Activated T-cell treated with anti-CD3 and anti-CD28 coated beads, Interleukin-2, amount 50 U/mL, for 4 hours (primary cell): ENCODE results near the gene COL5A1. TPM values are rescaled to one million over a fixed set of nuclear protein-coding genes. Genes with fewer than 3 reads are reported as not detected.

Experiments used
- ATAC-seq, 2 donors: fragments of 200-7000 bp; cut with Tn5 transposase; one replicate each; pipeline ENCODE4 v1.10.0; 2021
- DNase-seq: peaks from one replicate; pipeline ENCODE4 v3.0.0-alpha.2; 2020
- H3K27me3 Mint-ChIP-seq: one replicate; pipeline ENCODE4 v1.8.0; 2021; ENCODE audit warnings: low read depth, mixed read lengths
- H3K36me3 Mint-ChIP-seq: one replicate; pipeline ENCODE4 v1.8.0; 2022; ENCODE audit warnings: mixed read lengths; ENCODE audit not compliant: insufficient read depth
- H3K4me1 Mint-ChIP-seq: one replicate; pipeline ENCODE4 v1.8.0; 2021; ENCODE audit warnings: low read depth, mixed read lengths
- H3K4me3 Mint-ChIP-seq: one replicate; pipeline ENCODE4 v1.8.0; 2021; ENCODE audit warnings: mild to moderate bottlenecking, moderate library complexity, mixed read lengths
- H3K9me3 Mint-ChIP-seq: one replicate; pipeline ENCODE4 v1.8.0; 2021; ENCODE audit warnings: mixed read lengths
- total RNA-seq, 3 donors: library from RNA; stranded (reverse); gene quantifications; one replicate each; pipeline ENCODE4 v1.2.1, GENCODE V29; 2021

The COL5A1 gene
- total RNA-seq, 3 donors from 2014 or later = 0.14 to 0.30 (median 0.21) TPM

DNA sequence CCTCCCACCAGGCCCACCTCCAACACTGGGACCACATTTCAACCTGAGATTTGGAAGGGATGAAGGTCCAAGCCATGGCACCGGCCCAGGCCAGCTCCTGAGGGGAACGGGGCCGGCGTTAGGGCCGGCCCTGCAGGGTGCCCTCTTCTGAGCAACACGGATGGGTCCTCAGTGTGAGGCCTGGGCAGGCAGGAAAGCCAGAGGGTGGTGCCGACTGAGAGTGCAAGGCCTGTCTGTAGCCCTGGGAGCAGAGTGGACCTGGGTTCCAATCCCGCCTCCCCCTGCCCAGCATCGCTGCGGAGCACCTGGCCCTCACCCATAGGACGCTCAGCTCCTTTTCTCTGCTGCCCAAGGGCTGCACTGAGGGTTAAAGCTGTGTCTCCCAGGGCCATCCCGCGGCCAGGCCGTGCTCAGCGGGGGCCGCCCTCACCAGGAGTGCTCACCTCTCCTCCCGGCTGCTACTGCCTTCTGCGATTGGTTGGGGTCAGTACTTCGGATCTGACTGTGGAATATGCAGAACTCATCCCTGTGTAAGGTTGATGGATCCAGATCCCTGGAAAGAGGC is 194.9 kb downstream of the COL5A1 start:
- H3K4me1 Mint-ChIP-seq = no peaks in the 10 kb centered on the region
- DNase-seq (no peak), ATAC-seq (no peak)
- no peaks in the 10 kb centered on the region for H3K9me3 Mint-ChIP-seq
- H3K27me3 Mint-ChIP-seq = no peaks in the 10 kb centered on the region
- H3K4me3 Mint-ChIP-seq = no peak overlapping the region
- H3K36me3 Mint-ChIP-seq = no peaks in the 10 kb centered on the region

DNA sequence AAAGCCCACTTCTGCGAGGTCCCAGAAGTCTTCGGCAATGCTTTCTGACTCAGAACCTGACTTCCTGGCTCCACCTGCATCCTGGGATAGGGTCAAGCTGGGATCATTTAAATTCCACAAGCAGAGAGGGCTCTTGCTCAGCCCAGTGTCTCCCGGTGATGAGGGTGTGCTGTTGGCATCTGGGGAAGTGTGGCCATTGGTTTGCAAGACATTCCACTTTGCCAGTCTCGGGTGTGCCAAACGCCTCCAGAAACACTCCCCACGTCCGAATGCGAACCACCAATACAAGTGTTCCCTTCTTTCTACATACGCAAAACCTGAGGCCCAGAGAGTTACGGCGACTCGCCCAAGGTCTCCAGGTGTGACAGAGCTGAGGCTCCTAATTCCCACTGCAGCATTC is 195.9 kb downstream of the COL5A1 start:
- no peak overlapping the region for H3K4me3 Mint-ChIP-seq
- no peaks in the 10 kb centered on the region for H3K27me3 Mint-ChIP-seq
- ATAC-seq = no peak
- H3K9me3 Mint-ChIP-seq = no peaks in the 10 kb centered on the region
- H3K36me3 Mint-ChIP-seq = no peaks in the 10 kb centered on the region
- DNase-seq = no peak
- H3K4me1 Mint-ChIP-seq = no peaks in the 10 kb centered on the region

DNA sequence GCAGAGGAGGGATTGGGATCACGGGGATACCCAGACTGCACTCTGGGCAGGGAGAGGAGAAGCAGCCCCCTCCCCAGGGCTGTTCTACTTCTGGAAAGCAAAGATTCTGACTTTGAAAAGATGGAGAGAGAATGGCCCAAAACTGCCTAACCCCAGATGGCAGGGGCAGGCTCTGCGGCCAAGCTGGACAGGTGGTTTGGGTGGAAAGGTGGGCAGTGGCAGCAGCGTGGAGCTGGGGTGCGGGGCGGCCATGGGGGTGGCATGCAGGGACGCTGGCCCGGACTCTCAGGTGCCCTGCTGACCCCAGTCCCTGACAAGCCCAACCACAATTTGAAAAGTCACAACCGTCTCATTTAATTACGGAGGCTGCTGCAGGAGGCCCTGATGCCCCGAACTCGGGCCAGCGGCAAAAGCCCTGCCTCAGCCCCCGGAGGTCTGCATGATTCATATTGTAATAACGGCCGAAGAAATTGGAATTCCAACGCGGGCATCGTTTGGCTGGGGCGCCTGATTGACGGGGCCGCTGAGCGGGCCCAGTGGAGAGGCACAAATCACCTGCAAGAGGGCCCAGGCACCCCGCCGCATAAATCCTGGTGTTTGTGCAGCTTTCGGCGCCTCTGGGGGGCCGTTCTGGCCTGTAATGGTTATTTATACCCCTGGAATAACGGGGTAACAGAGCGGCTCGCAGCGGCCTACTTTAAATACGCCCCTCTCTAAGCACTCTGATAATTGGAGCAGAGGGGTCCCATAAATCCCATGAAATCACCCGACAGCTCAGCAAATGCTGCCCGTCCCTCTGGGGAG is 197.2 kb downstream of the COL5A1 start:
- Mint-ChIP-seq H3K27me3 (no peaks in the 10 kb centered on the region), H3K4me3 (no peak overlapping the region), H3K36me3 (no peaks in the 10 kb centered on the region), H3K4me1 (no peaks in the 10 kb centered on the region), H3K9me3 (no peaks in the 10 kb centered on the region)
- DNase-seq (no peak), ATAC-seq (no peak)

DNA sequence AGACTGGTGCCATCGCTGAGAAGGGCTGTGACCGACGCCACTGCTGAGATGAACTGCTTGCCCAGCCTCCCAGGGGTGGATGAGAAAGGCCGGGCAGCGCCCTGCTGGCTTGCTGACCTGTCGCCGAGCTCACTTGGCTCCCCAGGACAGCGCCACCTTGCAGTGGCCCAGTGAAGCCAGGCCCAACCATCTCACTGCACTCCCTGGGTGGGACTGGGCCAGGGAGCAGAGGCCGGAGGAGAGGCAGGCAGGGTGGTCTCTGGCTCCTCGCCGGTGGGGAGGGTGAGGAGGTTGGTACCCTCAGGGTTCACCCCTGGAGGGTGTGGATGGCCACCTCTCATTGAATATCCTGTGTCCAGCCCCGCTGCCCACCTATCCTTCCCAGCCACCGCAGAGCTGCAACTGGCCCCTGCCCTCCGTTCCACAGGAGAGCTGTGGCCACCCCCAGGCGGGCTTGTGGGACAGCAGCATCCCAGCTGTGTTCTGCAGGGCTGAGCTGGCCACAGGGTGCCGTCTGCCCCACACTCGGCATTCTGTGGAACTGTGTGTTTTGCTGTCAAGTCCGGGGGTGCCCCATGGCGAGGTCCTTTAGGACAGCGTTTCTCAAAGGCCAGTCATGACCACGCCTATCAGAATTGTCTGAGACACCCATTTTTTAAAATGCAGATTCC is 198.0 kb downstream of the COL5A1 start:
- no peak for ATAC-seq
- H3K4me1 Mint-ChIP-seq = no peaks in the 10 kb centered on the region
- no peaks in the 10 kb centered on the region for H3K36me3 Mint-ChIP-seq
- DNase-seq = no peak
- H3K9me3 Mint-ChIP-seq = no peaks in the 10 kb centered on the region
- H3K27me3 Mint-ChIP-seq = no peaks in the 10 kb centered on the region
- H3K4me3 Mint-ChIP-seq = no peak overlapping the region

DNA sequence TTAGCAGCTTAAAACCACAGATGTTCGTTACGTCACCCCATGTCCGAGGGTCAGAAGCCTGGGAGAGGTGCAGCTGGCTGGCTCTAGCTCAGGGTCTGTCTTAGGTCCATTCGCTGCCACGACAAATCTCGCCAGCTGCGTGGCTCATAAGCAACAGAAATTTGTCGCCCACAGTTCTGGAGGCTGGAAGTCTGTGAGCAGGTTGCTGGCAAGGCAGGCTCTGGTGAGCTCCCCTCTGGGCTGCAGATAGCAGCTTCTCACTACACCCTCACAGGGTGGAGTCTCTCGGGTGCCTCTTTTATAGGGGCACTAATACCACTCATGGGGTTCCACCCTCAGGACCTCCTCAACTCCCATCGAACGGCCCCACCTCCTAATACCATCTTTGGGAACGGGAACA is 198.9 kb downstream of the COL5A1 start:
- H3K4me1 Mint-ChIP-seq = no peaks in the 10 kb centered on the region

DNA sequence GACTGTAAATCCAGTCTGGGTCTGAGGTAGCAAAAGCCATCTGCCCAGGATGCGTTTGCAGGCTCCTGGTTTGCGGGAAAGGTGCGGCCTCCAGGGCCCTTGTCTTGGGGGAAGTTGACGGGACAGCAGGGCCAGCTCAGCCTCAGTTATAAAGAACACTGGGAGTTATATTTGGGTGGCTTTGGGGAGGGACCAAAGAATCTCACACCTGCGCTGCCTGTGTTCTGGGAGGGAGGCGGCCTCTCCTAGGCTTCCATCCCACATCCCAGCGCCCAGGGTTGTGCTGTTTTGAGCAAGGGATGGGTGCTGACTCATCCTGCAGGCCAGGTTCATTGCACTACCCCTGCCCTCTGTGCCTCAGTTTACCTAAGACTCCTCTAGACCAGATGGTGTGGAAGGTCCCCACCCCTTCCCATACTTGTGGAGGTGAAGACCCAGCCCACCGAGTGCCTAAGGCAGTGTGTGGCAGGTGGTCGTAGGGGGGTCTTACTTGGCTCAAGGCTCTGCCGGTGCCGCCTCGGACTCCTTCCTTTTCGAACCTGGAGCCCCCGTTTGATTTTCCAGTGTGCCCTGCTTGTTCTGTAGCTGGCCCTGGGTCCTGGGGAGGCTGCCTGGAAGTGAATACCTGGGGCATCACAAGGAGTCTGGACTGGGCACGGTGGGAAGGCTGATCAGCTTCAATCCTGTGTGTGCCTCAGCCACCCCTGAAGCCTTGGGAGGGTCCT is 199.7 kb downstream of the COL5A1 start:
- H3K27me3 Mint-ChIP-seq = no peaks in the 10 kb centered on the region
- ATAC-seq (no peak), DNase-seq (no peak)
- H3K9me3 Mint-ChIP-seq = no peaks in the 10 kb centered on the region
- no peak overlapping the region for H3K4me3 Mint-ChIP-seq
- H3K36me3 Mint-ChIP-seq = no peaks in the 10 kb centered on the region
- no peaks in the 10 kb centered on the region for H3K4me1 Mint-ChIP-seq

More for the DNA sequence above, 198.9 kb downstream of the COL5A1 start:
- Mint-ChIP-seq H3K27me3 (no peaks in the 10 kb centered on the region), H3K4me3 (no peak overlapping the region), H3K9me3 (no peaks in the 10 kb centered on the region), H3K36me3 (no peaks in the 10 kb centered on the region)
- DNase-seq = no peak
- no peak for ATAC-seq

DNA sequence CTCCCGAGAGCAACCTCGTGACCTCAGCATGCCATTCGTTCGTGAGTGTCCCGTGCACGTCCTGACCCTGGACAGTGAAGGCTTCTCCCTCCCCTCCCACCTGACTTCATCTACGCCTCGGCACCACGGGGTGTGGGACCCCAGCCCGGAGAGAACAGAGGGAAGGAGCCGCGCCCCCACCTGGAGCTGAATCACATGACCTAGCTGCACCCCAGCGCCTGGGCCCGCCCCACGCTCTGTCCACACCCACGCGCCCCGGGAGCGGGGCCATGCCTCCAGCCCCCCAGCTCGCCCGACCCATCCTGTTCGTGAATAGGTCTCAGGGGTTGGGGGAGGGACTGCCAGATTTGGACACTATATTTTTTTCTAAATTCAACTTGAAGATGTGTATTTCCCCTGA is 200.7 kb downstream of the COL5A1 start:
- H3K36me3 Mint-ChIP-seq = no peaks in the 10 kb centered on the region
- no peaks in the 10 kb centered on the region for H3K27me3 Mint-ChIP-seq
- no peak for DNase-seq
- no peaks in the 10 kb centered on the region for H3K4me1 Mint-ChIP-seq
- H3K9me3 Mint-ChIP-seq = no peaks in the 10 kb centered on the region
- H3K4me3 Mint-ChIP-seq = no peak overlapping the region
- ATAC-seq = no peak

DNA sequence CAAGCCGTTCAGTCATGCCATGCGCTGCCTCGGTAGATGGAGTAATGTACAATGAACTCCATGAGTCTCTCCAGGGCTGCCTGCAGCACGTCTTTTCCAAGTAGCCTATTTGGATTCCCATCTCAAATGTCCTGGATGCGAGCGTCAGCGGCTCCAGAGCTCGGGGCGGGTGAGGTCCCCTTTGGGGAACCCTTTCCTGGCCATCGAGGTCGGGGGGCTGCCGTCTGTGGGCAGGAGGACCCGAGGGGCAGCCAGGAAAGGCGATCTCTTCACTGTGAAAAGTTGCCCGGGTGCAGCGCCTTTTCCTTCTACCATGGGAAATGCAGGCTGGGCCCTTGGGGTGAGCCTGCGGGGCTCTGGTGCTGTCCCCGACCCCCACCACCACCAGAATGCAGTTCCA is 202.1 kb downstream of the COL5A1 start:
- H3K9me3 Mint-ChIP-seq = no peaks in the 10 kb centered on the region
- H3K4me1 Mint-ChIP-seq = no peaks in the 10 kb centered on the region
- DNase-seq (no peak), ATAC-seq (no peak)
- H3K36me3 Mint-ChIP-seq = no peaks in the 10 kb centered on the region
- no peaks in the 10 kb centered on the region for H3K27me3 Mint-ChIP-seq
- H3K4me3 Mint-ChIP-seq = no peak overlapping the region

DNA sequence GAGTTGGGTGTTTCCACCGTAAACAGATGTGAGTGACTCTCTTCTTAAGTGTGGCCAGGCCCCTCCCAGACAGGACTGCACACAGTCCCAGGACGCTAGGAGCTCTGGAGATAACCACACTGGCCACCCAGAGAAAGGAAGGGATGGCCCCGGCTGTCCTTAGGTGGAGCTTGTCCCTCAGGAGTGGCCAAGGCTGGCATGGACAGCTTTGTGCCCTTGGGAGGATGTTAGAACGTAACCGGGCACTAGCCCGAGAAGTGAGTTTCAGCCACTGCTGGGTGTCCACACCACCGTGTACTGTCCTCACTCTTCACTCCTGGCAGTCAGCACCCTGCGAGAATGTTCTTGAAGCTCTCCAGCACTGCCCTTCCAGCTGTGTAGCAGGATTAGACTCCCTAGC is 203.2 kb downstream of the COL5A1 start:
- Mint-ChIP-seq H3K36me3 (no peaks in the 10 kb centered on the region), H3K4me3 (no peak overlapping the region), H3K9me3 (no peaks in the 10 kb centered on the region), H3K4me1 (no peaks in the 10 kb centered on the region), H3K27me3 (no peaks in the 10 kb centered on the region)
- no peak for DNase-seq
- ATAC-seq = no peak

DNA sequence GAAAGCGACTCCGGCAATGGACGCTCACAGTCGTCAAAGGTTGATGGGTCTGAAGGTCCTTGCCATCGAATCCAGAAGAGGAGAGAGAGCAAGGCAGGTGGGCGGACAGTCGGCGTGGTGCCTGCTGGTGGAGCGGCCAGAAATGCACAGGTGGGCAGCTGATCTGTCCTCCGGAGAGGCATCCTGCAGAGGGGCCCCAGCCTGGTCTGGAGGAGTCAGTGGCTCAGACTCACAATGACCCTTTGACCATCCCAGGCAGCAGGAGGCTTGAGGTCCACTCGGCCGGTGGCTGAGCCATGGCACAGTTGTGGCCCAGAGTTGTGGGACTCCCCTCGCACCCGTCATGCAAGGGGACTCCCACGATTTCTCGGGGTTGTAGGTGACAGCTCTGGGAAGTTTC is 204.6 kb downstream of the COL5A1 start:
- DNase-seq (no peak), ATAC-seq (no peak)
- no peaks in the 10 kb centered on the region for H3K36me3 Mint-ChIP-seq
- H3K4me3 Mint-ChIP-seq = no peak overlapping the region
- no peaks in the 10 kb centered on the region for H3K27me3 Mint-ChIP-seq
- H3K9me3 Mint-ChIP-seq = no peaks in the 10 kb centered on the region
- H3K4me1 Mint-ChIP-seq = no peaks in the 10 kb centered on the region

DNA sequence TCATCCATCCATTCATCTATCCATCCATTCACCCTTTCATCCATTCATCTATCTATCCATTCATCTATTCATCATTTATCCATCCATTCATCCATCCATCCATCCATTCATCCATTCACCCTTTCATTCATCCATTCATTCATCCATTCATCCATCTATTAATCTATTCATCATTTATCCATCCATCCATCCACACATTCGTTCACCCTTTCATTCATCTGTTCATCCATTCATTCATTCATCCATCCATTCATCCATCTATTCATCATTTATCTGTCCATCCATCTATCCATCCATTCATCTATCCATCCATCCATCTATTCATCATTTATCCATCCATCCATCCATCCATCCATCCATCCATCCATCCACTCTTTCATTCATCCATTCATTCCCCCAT is 205.1 kb downstream of the COL5A1 start:
- no peak for DNase-seq
- H3K27me3 Mint-ChIP-seq = no peaks in the 10 kb centered on the region

DNA sequence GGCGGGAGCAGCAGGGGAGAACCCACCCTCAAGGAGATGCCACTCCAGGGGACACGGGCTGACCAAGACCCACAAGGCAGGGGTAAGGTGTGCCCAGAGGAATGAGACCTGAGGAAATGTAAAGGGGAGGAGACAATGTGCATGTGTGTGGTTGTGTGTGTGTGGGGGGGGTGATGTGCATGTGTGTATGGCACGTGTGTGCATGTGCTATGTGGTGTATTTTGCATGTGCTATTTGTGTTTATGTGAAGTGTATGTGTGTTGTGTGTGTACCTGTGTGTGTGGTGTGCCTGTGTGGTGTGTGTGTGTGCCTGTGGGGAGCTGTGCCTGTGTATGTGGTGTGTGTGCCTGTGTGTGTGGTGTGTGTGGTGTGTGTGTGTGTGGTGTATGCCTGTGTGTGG is 205.5 kb downstream of the COL5A1 start:
- DNase-seq = no peak
- Mint-ChIP-seq H3K4me1 (no peaks in the 10 kb centered on the region), H3K27me3 (no peaks in the 10 kb centered on the region), H3K9me3 (no peaks in the 10 kb centered on the region), H3K4me3 (no peak overlapping the region), H3K36me3 (no peaks in the 10 kb centered on the region)
- ATAC-seq = no peak

More for the DNA sequence above, 205.1 kb downstream of the COL5A1 start:
- Mint-ChIP-seq H3K4me3 (no peak overlapping the region), H3K4me1 (no peaks in the 10 kb centered on the region), H3K36me3 (no peaks in the 10 kb centered on the region), H3K9me3 (no peaks in the 10 kb centered on the region)
- ATAC-seq = no peak

DNA sequence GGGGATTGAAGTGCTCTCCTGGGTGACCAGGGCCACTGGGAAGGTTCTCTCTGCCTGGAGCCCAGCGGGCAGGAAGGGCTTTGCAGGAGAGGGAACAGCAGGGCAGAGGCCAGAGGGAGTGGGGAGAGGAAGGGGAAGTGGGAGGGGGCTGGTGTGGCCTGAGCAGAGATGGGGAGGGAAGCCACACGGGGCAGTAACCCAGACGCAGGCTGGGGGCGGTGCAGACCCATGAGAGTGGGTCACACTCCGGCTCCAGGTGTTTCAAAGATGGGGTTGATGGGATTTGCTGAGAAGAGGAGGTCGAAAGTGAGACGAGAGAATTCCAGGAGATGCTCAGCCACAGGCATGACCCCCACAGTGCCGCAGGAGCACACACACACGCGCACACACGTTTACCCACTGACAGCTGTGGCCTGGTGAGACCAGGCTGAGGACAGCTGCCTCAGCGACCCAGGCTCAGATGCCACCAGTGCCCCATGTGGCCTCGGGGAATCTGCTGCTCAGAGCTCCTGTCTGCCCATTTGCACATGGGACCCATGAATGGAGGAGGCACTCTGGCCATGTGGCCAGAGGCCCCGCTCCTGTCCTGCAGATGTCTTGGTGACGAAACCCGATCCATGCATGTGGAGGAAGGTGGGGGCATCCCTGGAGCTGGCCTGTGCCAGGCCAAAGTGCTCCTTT is 206.3 kb downstream of the COL5A1 start:
- DNase-seq = no peak
- Mint-ChIP-seq H3K27me3 (no peaks in the 10 kb centered on the region), H3K4me1 (no peaks in the 10 kb centered on the region), H3K4me3 (no peak overlapping the region), H3K36me3 (no peaks in the 10 kb centered on the region), H3K9me3 (no peaks in the 10 kb centered on the region)
- ATAC-seq = no peak

DNA sequence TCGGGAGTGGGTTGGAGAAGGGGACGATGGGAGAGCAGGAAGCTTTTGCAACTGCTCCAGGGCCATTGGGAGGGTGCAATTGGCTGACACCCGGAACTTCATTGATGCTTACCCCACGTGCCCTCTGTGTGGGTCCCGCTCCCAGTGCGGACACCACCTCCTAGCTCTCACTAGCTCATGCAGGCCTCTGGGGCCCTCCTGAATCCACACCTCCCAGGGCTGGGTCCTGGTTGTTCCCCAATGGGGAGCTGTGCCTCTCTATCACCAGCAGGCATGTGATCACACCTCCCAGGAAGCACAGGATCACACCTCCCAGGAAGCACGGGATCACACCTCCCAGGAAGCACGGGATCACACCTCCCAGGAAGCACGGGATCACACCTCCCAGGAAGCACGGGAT is 206.9 kb downstream of the COL5A1 start:
- H3K36me3 Mint-ChIP-seq = no peaks in the 10 kb centered on the region
- no peaks in the 10 kb centered on the region for H3K4me1 Mint-ChIP-seq
- no peaks in the 10 kb centered on the region for H3K9me3 Mint-ChIP-seq
- ATAC-seq (no peak), DNase-seq (no peak)
- H3K4me3 Mint-ChIP-seq = no peak overlapping the region
- H3K27me3 Mint-ChIP-seq = no peaks in the 10 kb centered on the region
